GM10266 (cell line): ENCODE data around the gene KPNA2.
A peak's percentile ranks its signal among the peaks of the same experiment; 100 is the strongest.
"Not testable (repeated sequence)": the region's sequence is repeated elsewhere in the genome, so short reads cannot be mapped to it uniquely, and the experiment has no call there.

Source experiments
- DNase-seq: peaks from one replicate; pipeline ENCODE4 v3.0.0; 2012; ENCODE audit errors: extremely low spot score
- CTCF ChIP-seq: IDR thresholded peaks from 2 replicates; pipeline ENCODE4 v1.5.1; 2012; ENCODE audit warnings: mild to moderate bottlenecking, low read depth; ENCODE audit not compliant: control insufficient read depth, insufficient read depth; ENCODE audit errors: missing control alignments

KPNA2 gene

GRCh38 chr17:68080411-68081150 is 45.0 kb downstream of the KPNA2 start:
- TF ChIP-seq CTCF = no peak
- no peak for DNase-seq

- DNase-seq = not testable (repeated sequence)
These were observed 46.0 kb downstream of the KPNA2 start for GRCh38 chr17:68081305-68082265.

DNA sequence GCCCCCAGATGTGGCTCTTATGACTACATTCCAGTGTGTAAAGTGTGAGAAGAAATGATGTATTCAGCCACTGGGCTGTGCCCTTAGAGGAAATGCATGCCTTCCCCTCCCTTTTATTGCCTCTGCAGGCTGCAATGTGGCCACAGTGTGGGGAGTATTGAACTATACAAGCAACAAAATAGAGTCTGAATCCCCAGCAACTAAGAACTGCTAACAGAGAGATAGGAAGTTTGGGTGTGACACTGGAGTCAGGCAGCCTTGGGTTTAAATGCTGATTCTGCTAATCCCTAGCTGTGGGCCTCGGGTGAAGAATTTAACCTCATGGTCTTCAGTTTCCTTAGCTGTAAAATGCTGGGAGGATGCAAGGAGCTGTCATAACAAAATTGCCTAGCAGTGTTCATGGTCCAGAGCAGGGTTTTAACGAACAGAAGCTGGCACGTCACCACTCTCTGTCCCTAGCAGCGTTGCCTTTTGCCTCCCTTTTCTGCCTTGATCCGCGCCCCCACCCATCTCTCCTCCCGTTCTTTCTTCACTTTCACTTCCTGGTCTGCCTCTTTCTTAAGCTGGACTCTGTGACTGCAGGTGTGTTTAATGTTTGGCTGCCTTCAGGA is 50.3 kb downstream of the KPNA2 start:
- DNase-seq = no peak
- no peak for TF ChIP-seq CTCF

DNA sequence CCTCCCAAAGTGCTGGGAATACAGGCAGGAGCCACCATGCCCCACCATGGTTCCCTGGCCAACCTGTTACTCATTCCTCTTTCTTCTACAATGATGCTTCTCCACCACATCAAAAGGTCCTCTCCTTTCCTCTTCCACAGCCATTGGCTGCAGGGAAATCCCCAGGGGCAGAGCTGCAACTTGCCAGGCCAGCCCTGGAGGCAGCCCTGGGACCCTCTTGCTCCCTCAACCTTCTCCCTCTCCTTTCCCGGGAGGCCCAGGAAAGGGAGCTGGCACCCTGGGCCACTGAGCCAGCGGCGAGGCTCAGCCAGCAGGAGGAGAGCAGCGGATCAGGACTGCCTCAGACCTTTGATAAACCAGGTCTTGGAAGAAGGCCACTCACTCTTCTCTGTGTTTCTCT is 51.1 kb downstream of the KPNA2 start:
- not testable (repeated sequence) for DNase-seq

GRCh38 chr17:68087131-68087623 is 51.6 kb downstream of the KPNA2 start:
- not testable (repeated sequence) for DNase-seq

- no peak for DNase-seq
These were observed 52.3 kb downstream of the KPNA2 start for GRCh38 chr17:68087851-68088250.

GRCh38 chr17:68089881-68090280 is 54.3 kb downstream of the KPNA2 start:
- no peak for TF ChIP-seq CTCF
- DNase-seq = peak; percentile 38

More at GRCh38 chr17:68087851-68088250, 52.3 kb downstream of the KPNA2 start:
- TF ChIP-seq CTCF = no peak

DNA sequence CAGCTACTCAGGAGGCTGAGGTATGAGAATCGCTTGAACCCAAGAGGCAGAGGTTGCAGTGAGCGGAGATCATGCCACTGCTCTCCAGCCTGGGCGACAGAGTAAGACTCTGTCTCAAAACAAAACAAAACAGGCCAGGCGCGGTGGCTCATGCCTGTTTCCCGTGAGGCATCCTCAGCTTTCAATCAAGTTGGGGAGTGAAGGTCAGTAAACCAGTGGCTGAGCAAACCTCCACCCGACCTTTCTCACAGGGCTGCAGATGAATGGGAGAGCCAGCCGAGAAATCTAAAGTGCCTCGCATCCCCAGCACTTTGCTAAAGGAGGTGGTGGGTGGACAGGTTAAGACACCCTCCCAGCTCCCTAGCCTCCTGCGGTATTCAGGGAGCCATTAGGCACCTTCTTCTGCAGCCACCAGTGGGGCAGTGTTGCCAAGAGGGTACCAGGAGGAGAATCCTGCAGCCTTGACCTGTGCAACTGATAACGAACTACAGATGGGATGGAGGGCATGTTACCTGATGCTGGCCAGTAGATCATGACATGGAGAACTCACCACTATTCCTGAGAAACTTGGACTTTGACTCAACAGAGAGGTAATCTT is 59.0 kb downstream of the KPNA2 start:
- no peak for DNase-seq
- no peak for TF ChIP-seq CTCF
